Astrocyte (in vitro differentiated cells and primary cell): ENCODE results near the gene ZMIZ1. TPM values are rescaled to one million over a fixed set of nuclear protein-coding genes. Genes with fewer than 3 reads are reported as not detected.

Source experiments
- DNase-seq: peaks from one replicate; pipeline ENCODE4 v3.0.0-alpha.2; 2010; ENCODE audit warnings: low read depth
- FAIRE-seq: peaks from 2 replicates; lab custom pipeline; 2011; peaks lifted over from hg19 to GRCh38; lab: Jason Lieb, UNC
- H2AFZ ChIP-seq: 2 replicates; pipeline ENCODE4 v1.6.0; 2012; ENCODE audit warnings: low read depth, low read length, inconsistent platforms
- H3K27ac ChIP-seq: 2 replicates; pipeline ENCODE4 v1.5.1; 2011; ENCODE audit warnings: low read depth, low read length, inconsistent platforms
- H3K27me3 ChIP-seq: 2 replicates; pipeline ENCODE4 v1.6.0; 2011; ENCODE audit warnings: low read length, inconsistent platforms; ENCODE audit not compliant: insufficient read depth
- H3K36me3 ChIP-seq: 2 replicates; pipeline ENCODE4 v1.5.1; 2011; ENCODE audit warnings: low read length, inconsistent platforms; ENCODE audit not compliant: insufficient read depth
- H3K4me1 ChIP-seq: 2 replicates; pipeline ENCODE4 v1.5.1; 2011; ENCODE audit warnings: low read length, inconsistent platforms; ENCODE audit not compliant: insufficient read depth
- H3K4me2 ChIP-seq: 2 replicates; pipeline ENCODE4 v1.6.0; 2012; ENCODE audit warnings: low read length, inconsistent platforms
- H3K4me3 ChIP-seq: 2 replicates; pipeline ENCODE4 v1.5.1; 2011; ENCODE audit warnings: low read depth, mild to moderate bottlenecking, low read length, inconsistent platforms; ENCODE audit not compliant: insufficient read depth
- H3K79me2 ChIP-seq: 2 replicates; pipeline ENCODE4 v1.6.0; 2012; ENCODE audit warnings: mild to moderate bottlenecking, low read length, inconsistent platforms; ENCODE audit not compliant: insufficient read depth
- H3K9ac ChIP-seq: 2 replicates; pipeline ENCODE4 v1.6.0; 2012; ENCODE audit warnings: mild to moderate bottlenecking, low read length, inconsistent platforms
- H3K9me3 ChIP-seq: 2 replicates; pipeline ENCODE4 v1.5.1; 2012; ENCODE audit warnings: low read depth, mild to moderate bottlenecking, low read length, inconsistent platforms; ENCODE audit not compliant: insufficient read depth
- H4K20me1 ChIP-seq: 2 replicates; pipeline ENCODE4 v1.6.0; 2012; ENCODE audit warnings: low read length, inconsistent platforms; ENCODE audit not compliant: insufficient read depth
- H3K27ac Mint-ChIP-seq: one replicate; pipeline ENCODE4 v1.8.0; 2021; ENCODE audit warnings: mild to moderate bottlenecking, mixed read lengths; ENCODE audit not compliant: unreplicated experiment
- H3K27me3 Mint-ChIP-seq: one replicate; pipeline ENCODE4 v1.8.0; 2021; ENCODE audit warnings: low read depth, mixed read lengths; ENCODE audit not compliant: unreplicated experiment
- H3K36me3 Mint-ChIP-seq: one replicate; pipeline ENCODE4 v1.8.0; 2021; ENCODE audit warnings: low read depth, mixed read lengths; ENCODE audit not compliant: unreplicated experiment
- H3K4me1 Mint-ChIP-seq: one replicate; pipeline ENCODE4 v1.8.0; 2021; ENCODE audit warnings: low read depth, mixed read lengths; ENCODE audit not compliant: unreplicated experiment
- H3K4me3 Mint-ChIP-seq: one replicate; pipeline ENCODE4 v1.8.0; 2021; ENCODE audit warnings: mild to moderate bottlenecking, moderate library complexity, mixed read lengths; ENCODE audit not compliant: unreplicated experiment
- H3K9me3 Mint-ChIP-seq: one replicate; pipeline ENCODE4 v1.8.0; 2021; ENCODE audit warnings: mild to moderate bottlenecking, mixed read lengths; ENCODE audit not compliant: unreplicated experiment
- CTCF ChIP-seq: IDR thresholded peaks from 2 replicates; pipeline ENCODE4 v1.5.1; 2011; ENCODE audit warnings: low read depth, mild to moderate bottlenecking, inconsistent platforms, low read length, moderate library complexity; ENCODE audit not compliant: insufficient read depth
- EZH2 ChIP-seq: IDR thresholded peaks from 2 replicates; pipeline ENCODE4 v1.6.1; 2012; ENCODE audit warnings: mild to moderate bottlenecking, low read length, inconsistent platforms; ENCODE audit not compliant: insufficient read depth
- total RNA-seq: library from RNA; stranded (reverse); gene quantifications from 2 replicates; pipeline ENCODE4 v1.2.1, GENCODE V29; 2021

The ZMIZ1 gene
- total RNA-seq, 1 donor from 2014 or later: 45.5 TPM

- H3K4me2 ChIP-seq: no peak overlapping the region
- Mint-ChIP-seq H3K27me3 (peaks cover 55% of the 10 kb centered on the region), H3K36me3 (no peaks in the 10 kb centered on the region), H3K4me3 (no peak overlapping the region), H3K4me1 (no peaks in the 10 kb centered on the region), H3K27ac (no peak overlapping the region), H3K9me3 (no peaks in the 10 kb centered on the region)
- no peaks in the 10 kb centered on the region for H3K9me3 ChIP-seq
- H3K79me2 ChIP-seq: no peaks in the 10 kb centered on the region
- DNase-seq: no peak
- FAIRE-seq: no peak
- no peaks in the 10 kb centered on the region for H3K36me3 ChIP-seq
- no peak overlapping the region for H2AFZ ChIP-seq
- TF ChIP-seq CTCF (no peak), EZH2 (no peak)
- H4K20me1 ChIP-seq: no peaks in the 10 kb centered on the region
- H3K9ac ChIP-seq: no peak overlapping the region
- no peaks in the 10 kb centered on the region for H3K4me1 ChIP-seq
- H3K4me3 ChIP-seq: no peak overlapping the region
- H3K27ac ChIP-seq: no peak overlapping the region
- peaks cover 12% of the 10 kb centered on the region for H3K27me3 ChIP-seq
Observed at GRCh38 chr10:79055892-79056291, 12.9 kb upstream of the ZMIZ1 start.

GRCh38 chr10:79056361-79056735 lies 12.4 kb upstream of the ZMIZ1 start:
- no peak overlapping the region for H2AFZ ChIP-seq
- H3K4me1 ChIP-seq: no peaks in the 10 kb centered on the region
- no peak overlapping the region for H3K4me2 ChIP-seq
- H3K27me3 Mint-ChIP-seq: peaks cover 57% of the 10 kb centered on the region
- H3K36me3 ChIP-seq: no peaks in the 10 kb centered on the region
- DNase-seq: no peak
- no peak overlapping the region for H3K4me3 Mint-ChIP-seq
- no peak overlapping the region for H3K4me3 ChIP-seq
- H3K27ac ChIP-seq: no peak overlapping the region
- no peaks in the 10 kb centered on the region for H3K36me3 Mint-ChIP-seq
- peaks cover 12% of the 10 kb centered on the region for H3K27me3 ChIP-seq
- no peak overlapping the region for H3K9ac ChIP-seq
- H3K79me2 ChIP-seq: no peaks in the 10 kb centered on the region
- no peaks in the 10 kb centered on the region for H3K9me3 ChIP-seq
- TF ChIP-seq CTCF (no peak), EZH2 (no peak)
- H3K27ac Mint-ChIP-seq: no peak overlapping the region
- no peaks in the 10 kb centered on the region for H3K4me1 Mint-ChIP-seq
- no peak for FAIRE-seq
- H3K9me3 Mint-ChIP-seq: no peaks in the 10 kb centered on the region
- no peaks in the 10 kb centered on the region for H4K20me1 ChIP-seq

GRCh38 chr10:79056736-79057391 lies 11.9 kb upstream of the ZMIZ1 start:
- H3K36me3 Mint-ChIP-seq: no peaks in the 10 kb centered on the region
- H3K4me2 ChIP-seq: no peak overlapping the region

More at GRCh38 chr10:79056736-79057391, 11.9 kb upstream of the ZMIZ1 start:
- Histone ChIP-seq H4K20me1 (no peaks in the 10 kb centered on the region), H2AFZ (no peak overlapping the region), H3K4me1 (no peaks in the 10 kb centered on the region), H3K79me2 (no peaks in the 10 kb centered on the region), H3K36me3 (no peaks in the 10 kb centered on the region), H3K27ac (no peak overlapping the region), H3K4me3 (no peak overlapping the region), H3K9ac (no peak overlapping the region), H3K27me3 (peaks cover 12% of the 10 kb centered on the region), H3K9me3 (no peaks in the 10 kb centered on the region)
- no peak overlapping the region for H3K4me3 Mint-ChIP-seq
- H3K4me1 Mint-ChIP-seq: no peaks in the 10 kb centered on the region
- peaks cover 58% of the 10 kb centered on the region for H3K27me3 Mint-ChIP-seq
- no peak overlapping the region for H3K27ac Mint-ChIP-seq
- FAIRE-seq (no peak), DNase-seq (no peak)
- no peaks in the 10 kb centered on the region for H3K9me3 Mint-ChIP-seq
- TF ChIP-seq EZH2: no peak
- TF ChIP-seq CTCF: no peak
